SK-N-MC (cell line): ENCODE data around the gene ARHGEF17.

Source experiments
- EZH2 ChIP-seq: fragments of 200-600 bp; sonication (generic); IDR thresholded peaks from one replicate; pipeline ENCODE4 v1.6.1; 2017; ENCODE audit warnings: antibody characterized with exemption
- POLR2AphosphoS5 ChIP-seq: IDR thresholded peaks from 2 replicates; pipeline ENCODE4 v1.6.1; 2012; ENCODE audit warnings: mild to moderate bottlenecking, low read depth, low read length, borderline replicate concordance

DNA sequence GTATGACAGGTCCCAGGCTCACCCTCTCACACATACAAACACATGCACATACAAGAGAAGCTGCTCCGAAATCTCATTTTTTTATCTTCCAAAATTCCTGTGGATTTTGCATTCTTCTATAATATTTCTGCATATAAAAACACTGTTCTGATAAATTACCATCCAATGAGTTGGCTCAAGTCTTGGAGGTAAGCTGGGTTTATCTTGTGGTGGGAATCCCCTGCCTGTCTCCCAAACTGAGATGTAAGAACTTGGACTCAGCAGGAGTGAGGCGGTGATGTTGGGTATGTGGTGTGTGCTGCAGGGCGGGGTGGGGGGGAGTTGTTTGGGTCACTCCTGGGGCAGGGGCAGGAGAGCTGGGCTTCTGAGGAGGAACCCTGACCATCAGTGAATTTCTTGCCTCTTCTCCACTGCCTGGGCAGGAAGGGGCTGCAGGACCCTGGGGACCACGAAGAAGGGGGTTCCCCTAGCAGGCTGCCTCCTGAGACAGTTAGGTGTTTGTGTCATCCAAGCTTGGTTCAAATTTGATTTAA, 42.7 kb upstream of the ARHGEF17 start:
- TF ChIP-seq EZH2: no peak
- TF ChIP-seq POLR2AphosphoS5: no peak
